ENCODE results near the gene PRICKLE4. TPM values are rescaled to one million over a fixed set of nuclear protein-coding genes. Genes with fewer than 3 reads are reported as not detected.

Gene PRICKLE4
- total and polyA plus RNA-seq, 2 of the 8 experiments (the other 6 are each of a cell fraction or from before 2014, with no cell fraction given): 0.32 to 1.4 TPM

DNA sequence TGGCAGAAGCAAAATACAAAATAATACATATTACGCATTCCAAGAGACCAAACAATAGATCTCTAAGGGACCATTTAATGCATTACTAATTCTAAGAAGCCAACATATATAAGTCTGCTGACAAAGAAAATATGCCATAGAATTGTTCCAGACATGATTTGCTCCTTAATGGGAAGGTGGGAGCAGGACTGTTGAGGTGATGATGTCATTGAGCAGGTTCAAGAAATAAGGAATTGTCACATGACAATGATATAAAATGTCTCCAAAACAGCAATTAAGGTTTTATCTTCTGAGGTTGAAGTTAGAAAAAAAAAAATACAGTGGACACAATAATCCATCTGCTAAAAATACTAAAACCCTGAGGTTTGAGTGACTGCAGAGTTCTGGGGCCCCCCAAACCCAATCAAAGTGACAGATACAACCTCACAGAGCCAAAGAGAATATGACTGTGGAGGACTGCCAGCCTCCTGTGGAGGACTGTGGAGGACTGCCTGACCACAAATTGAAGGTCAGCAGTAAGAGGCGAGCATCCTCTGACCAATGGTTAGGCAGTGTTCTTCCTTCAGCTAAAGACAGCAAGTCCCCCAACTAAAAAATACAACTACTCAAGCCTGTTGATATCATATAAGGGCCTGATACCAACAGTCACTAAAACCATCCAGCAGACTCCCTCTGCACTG, 45.9 kb downstream of the PRICKLE4 start (continued):
- no peak for TF ChIP-seq HDAC6 (IDR thresholded peaks at IDR 0.05; ENCODE audit: low read depth, low read length)
- no peak for TF ChIP-seq SIX5 (IDR thresholded peaks at IDR 0.05; ENCODE audit: low read depth, low read length)
- TF ChIP-seq SP1 (IDR thresholded peaks at IDR 0.05; ENCODE audit: low read depth, low read length): no peak
- TF ChIP-seq BCL11A (IDR thresholded peaks at IDR 0.05; ENCODE audit: low read depth in 2 of 2, low read length in 2 of 2): no peak
- no peak for TF ChIP-seq SIN3A (conservative IDR thresholded peaks at IDR 0.05 in 1 of 2, IDR thresholded peaks at IDR 0.05 in 1 of 2; ENCODE audit: low read depth in 1 of 2, low read length in 2 of 2)
- TF ChIP-seq KDM1A (IDR thresholded peaks at IDR 0.05; ENCODE audit: borderline replicate concordance, low read length): no peak
